ENCODE data around the gene LYRM4.

DNA sequence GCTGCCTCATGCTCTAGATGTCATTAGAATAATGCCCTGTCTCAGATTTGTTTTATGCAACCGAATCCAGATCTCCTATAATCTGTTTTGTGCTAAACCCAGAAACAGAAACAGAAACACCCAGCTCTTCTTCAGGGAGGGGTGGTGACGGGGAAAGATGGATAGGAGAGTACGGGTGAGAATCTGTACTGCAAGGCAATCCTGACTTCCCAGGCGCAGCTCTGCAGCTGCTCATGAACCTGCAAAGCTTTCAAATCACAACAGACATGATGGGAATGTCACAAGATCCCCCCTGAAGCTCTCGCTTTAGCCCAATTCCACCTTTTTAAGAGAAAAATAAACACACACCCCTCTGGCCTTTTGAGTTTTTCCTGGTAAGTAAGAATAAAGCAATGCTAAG, 104.1 kb downstream of the LYRM4 start:
- TF ChIP-seq CTCF (IDR thresholded peaks at IDR 0.05) (no peak), POLR2A (IDR thresholded peaks at IDR 0.05) (no peak)

Measured in esophagus squamous epithelium (tissue), 4 donors.